ENCODE data around the gene FFAR4. TPM values are rescaled to one million over a fixed set of nuclear protein-coding genes. Genes with fewer than 3 reads are reported as not detected.
A peak's percentile ranks its signal among the peaks of the same experiment; 100 is the strongest.
"Not testable (repeated sequence)": the region's sequence is repeated elsewhere in the genome, so short reads cannot be mapped to it uniquely, and the experiment has no call there.

The FFAR4 gene
- polyA plus RNA-seq (2013): 0.04 and 0.08 TPM in 2 replicates

- H3K4ac ChIP-seq (ENCODE audit: low read depth, low read length): no peak within 1 kb of the TSS
- no CpG with 5 or more reads among the region's 85 CpGs for WGBS (ENCODE audit: extremely low coverage, insufficient coverage, insufficient read length)
- peaks cover 3% of the 10 kb centered on the region for H3K9me3 ChIP-seq (ENCODE audit: insufficient read depth, low read depth, low read length)
- no peak within 1 kb of the TSS for H3K27ac ChIP-seq (ENCODE audit: low read depth, low read length)
- no peak within 1 kb of the TSS for H2AK5ac ChIP-seq (ENCODE audit: low read length)
- H4K12ac ChIP-seq (ENCODE audit: low read depth, low read length): no peak within 1 kb of the TSS
- H3K9ac ChIP-seq (ENCODE audit: low read length): no peak within 1 kb of the TSS
- no peak within 1 kb of the TSS for H2BK12ac ChIP-seq (ENCODE audit: low read length)
- peak within 1 kb of the TSS; percentile 43 for H2AFZ ChIP-seq (ENCODE audit: insufficient read depth, low read length, poor library complexity)
- no peak within 1 kb of the TSS for H3K23ac ChIP-seq (ENCODE audit: low read length)
- no peak within 1 kb of the TSS for H4K8ac ChIP-seq (ENCODE audit: low read depth, low read length)
- peak within 1 kb of the TSS; percentile 98 for H3K4me2 ChIP-seq (ENCODE audit: low read length)
- H3K79me2 ChIP-seq (ENCODE audit: control insufficient read depth, insufficient read depth, low read length, poor library complexity): no peaks in the 10 kb centered on the region
- DNase-seq: peak in 1 of 2 donors; percentile 18
- peaks cover 7 to 12% of the 10 kb centered on the region in 2 experiments for H3K4me1 ChIP-seq (ENCODE audit: control insufficient read depth in 1 of 2, insufficient read depth in 2 of 2, low read length in 2 of 2)
- peaks cover 24% of the 10 kb centered on the region for H3K27me3 ChIP-seq (ENCODE audit: insufficient read depth, low read length)
- no peak within 1 kb of the TSS for H3K14ac ChIP-seq (ENCODE audit: low read length)
- no peak within 1 kb of the TSS for H2BK5ac ChIP-seq (ENCODE audit: low read depth, low read length, poor library complexity)
- no peak within 1 kb of the TSS for H2BK120ac ChIP-seq (ENCODE audit: insufficient read depth, low read length, poor library complexity)
- H4K91ac ChIP-seq (ENCODE audit: low read depth, low read length): no peak within 1 kb of the TSS
- H3K18ac ChIP-seq (ENCODE audit: low read length): no peak within 1 kb of the TSS
- H3K36me3 ChIP-seq (ENCODE audit: control insufficient read depth in 1 of 2, insufficient read depth in 2 of 2, low read length in 2 of 2): no peaks in the 10 kb centered on the region
- H3K79me1 ChIP-seq (ENCODE audit: low read length): no peaks in the 10 kb centered on the region
- peak within 1 kb of the TSS; percentile 55 for H3K4me3 ChIP-seq (ENCODE audit: low read depth, low read length)
Measured at GRCh38 chr10:93566435-93567276, at the start of gene FFAR4. Gene FFAR4 (plus strand): TSS chr10:93566665. CDS start chr10:93566721, 56 bp downstream.

GRCh38 chr10:93518531-93518930 is 47.9 kb upstream of the FFAR4 start:
- no CpG with 5 or more reads among the region's 4 CpGs for WGBS (ENCODE audit: extremely low coverage, insufficient coverage, insufficient read length)
- Histone ChIP-seq H3K36me3 (ENCODE audit: control insufficient read depth in 1 of 2, insufficient read depth in 2 of 2, low read length in 2 of 2) (peaks cover 27 to 31% of the 10 kb centered on the region in 2 experiments), H3K79me2 (ENCODE audit: control insufficient read depth, insufficient read depth, low read length, poor library complexity) (no peaks in the 10 kb centered on the region), H4K8ac (ENCODE audit: low read depth, low read length) (no peak overlapping the region), H3K27ac (ENCODE audit: low read depth, low read length) (no peak overlapping the region), H3K9ac (ENCODE audit: low read length) (peak overlapping the region; percentile 70), H3K4ac (ENCODE audit: low read depth, low read length) (no peak overlapping the region), H3K23ac (ENCODE audit: low read length) (no peak overlapping the region), H3K4me2 (ENCODE audit: low read length) (no peak overlapping the region), H2BK120ac (ENCODE audit: insufficient read depth, low read length, poor library complexity) (no peak overlapping the region), H2BK12ac (ENCODE audit: low read length) (no peak overlapping the region), H3K9me3 (ENCODE audit: insufficient read depth, low read depth, low read length) (peaks cover 8% of the 10 kb centered on the region), H3K79me1 (ENCODE audit: low read length) (no peaks in the 10 kb centered on the region), H2BK5ac (ENCODE audit: low read depth, low read length, poor library complexity) (no peak overlapping the region), H4K12ac (ENCODE audit: low read depth, low read length) (no peak overlapping the region), H3K18ac (ENCODE audit: low read length) (no peak overlapping the region), H3K4me3 (ENCODE audit: low read depth, low read length) (no peak overlapping the region), H3K27me3 (ENCODE audit: insufficient read depth, low read length) (no peaks in the 10 kb centered on the region), H2AFZ (ENCODE audit: insufficient read depth, low read length, poor library complexity) (no peak overlapping the region), H3K4me1 (ENCODE audit: control insufficient read depth in 1 of 2, insufficient read depth in 2 of 2, low read length in 2 of 2) (no peaks in the 10 kb centered on the region), H2AK5ac (ENCODE audit: low read length) (no peak overlapping the region), H4K91ac (ENCODE audit: low read depth, low read length) (no peak overlapping the region), H3K14ac (ENCODE audit: low read length) (no peak overlapping the region)
- DNase-seq: peak; percentile 79 to 84

- H3K4ac ChIP-seq (ENCODE audit: low read depth, low read length): no peak overlapping the region
- no peak overlapping the region for H3K4me3 ChIP-seq (ENCODE audit: low read depth, low read length)
- H3K27me3 ChIP-seq (ENCODE audit: insufficient read depth, low read length): no peaks in the 10 kb centered on the region
- WGBS (ENCODE audit: extremely low coverage, insufficient coverage, insufficient read length): no CpG with 5 or more reads among the region's 5 CpGs
- H3K4me2 ChIP-seq (ENCODE audit: low read length): no peak overlapping the region
- no peak overlapping the region for H4K8ac ChIP-seq (ENCODE audit: low read depth, low read length)
- H3K79me1 ChIP-seq (ENCODE audit: low read length): no peaks in the 10 kb centered on the region
- H3K79me2 ChIP-seq (ENCODE audit: control insufficient read depth, insufficient read depth, low read length, poor library complexity): no peaks in the 10 kb centered on the region
- H2AK5ac ChIP-seq (ENCODE audit: low read length): no peak overlapping the region
- no peak overlapping the region for H2BK5ac ChIP-seq (ENCODE audit: low read depth, low read length, poor library complexity)
- H3K36me3 ChIP-seq (ENCODE audit: control insufficient read depth in 1 of 2, insufficient read depth in 2 of 2, low read length in 2 of 2): no peaks in the 10 kb centered on the region
- H3K9ac ChIP-seq (ENCODE audit: low read length): no peak overlapping the region
- H2BK12ac ChIP-seq (ENCODE audit: low read length): no peak overlapping the region
- no peak overlapping the region for H4K12ac ChIP-seq (ENCODE audit: low read depth, low read length)
- no peak overlapping the region for H2BK120ac ChIP-seq (ENCODE audit: insufficient read depth, low read length, poor library complexity)
- no peak for DNase-seq
- H4K91ac ChIP-seq (ENCODE audit: low read depth, low read length): no peak overlapping the region
- no peak overlapping the region for H2AFZ ChIP-seq (ENCODE audit: insufficient read depth, low read length, poor library complexity)
- no peak overlapping the region for H3K23ac ChIP-seq (ENCODE audit: low read length)
- H3K9me3 ChIP-seq (ENCODE audit: insufficient read depth, low read depth, low read length): no peaks in the 10 kb centered on the region
- no peak overlapping the region for H3K27ac ChIP-seq (ENCODE audit: low read depth, low read length)
- no peaks in the 10 kb centered on the region for H3K4me1 ChIP-seq (ENCODE audit: control insufficient read depth in 1 of 2, insufficient read depth in 2 of 2, low read length in 2 of 2)
- no peak overlapping the region for H3K14ac ChIP-seq (ENCODE audit: low read length)
- H3K18ac ChIP-seq (ENCODE audit: low read length): no peak overlapping the region
Measured at GRCh38 chr10:93535293-93535692, 31.2 kb upstream of the FFAR4 start.

- not testable (repeated sequence) for DNase-seq; H2AFZ ChIP-seq (ENCODE audit: insufficient read depth, low read length, poor library complexity); H3K4me1 ChIP-seq (ENCODE audit: control insufficient read depth in 1 of 2, insufficient read depth in 2 of 2, low read length in 2 of 2); H3K27me3 ChIP-seq (ENCODE audit: insufficient read depth, low read length); H2BK120ac ChIP-seq (ENCODE audit: insufficient read depth, low read length, poor library complexity); H3K9me3 ChIP-seq (ENCODE audit: insufficient read depth, low read depth, low read length); H3K27ac ChIP-seq (ENCODE audit: low read depth, low read length); H3K18ac ChIP-seq (ENCODE audit: low read length); H3K79me2 ChIP-seq (ENCODE audit: control insufficient read depth, insufficient read depth, low read length, poor library complexity); H4K91ac ChIP-seq (ENCODE audit: low read depth, low read length); H3K9ac ChIP-seq (ENCODE audit: low read length); H3K36me3 ChIP-seq (ENCODE audit: control insufficient read depth in 1 of 2, insufficient read depth in 2 of 2, low read length in 2 of 2); H3K14ac ChIP-seq (ENCODE audit: low read length); H2BK12ac ChIP-seq (ENCODE audit: low read length); H3K4ac ChIP-seq (ENCODE audit: low read depth, low read length); H3K4me3 ChIP-seq (ENCODE audit: low read depth, low read length); H3K79me1 ChIP-seq (ENCODE audit: low read length); H4K8ac ChIP-seq (ENCODE audit: low read depth, low read length); H4K12ac ChIP-seq (ENCODE audit: low read depth, low read length); H2BK5ac ChIP-seq (ENCODE audit: low read depth, low read length, poor library complexity); H3K23ac ChIP-seq (ENCODE audit: low read length); H2AK5ac ChIP-seq (ENCODE audit: low read length); H3K4me2 ChIP-seq (ENCODE audit: low read length)
- no CpG with 5 or more reads among the region's 4 CpGs for WGBS (ENCODE audit: extremely low coverage, insufficient coverage, insufficient read length)
Measured at GRCh38 chr10:93540871-93541270, 25.6 kb upstream of the FFAR4 start.

All from trophoblast cell (in vitro differentiated cells and primary cell).